H1 (cell line): Measurements from ENCODE around the gene ACBD5.

Experiments
- CEBPB ChIP-seq: IDR thresholded peaks from 2 replicates; pipeline ENCODE4 v1.6.1; 2012; ENCODE audit warnings: low read depth, low read length
- EZH2 ChIP-seq: fragments of 200-600 bp; sonication (generic); IDR thresholded peaks from 2 replicates; pipeline ENCODE4 v1.7.1; 2012; ENCODE audit warnings: low read depth, mild to moderate bottlenecking, moderate library complexity, low read length, inconsistent platforms; ENCODE audit not compliant: severe bottlenecking
- FOSL1 ChIP-seq: IDR thresholded peaks from 2 replicates; pipeline ENCODE4 v1.6.1; 2011; ENCODE audit warnings: mild to moderate bottlenecking, low read depth, low read length, moderate library complexity; ENCODE audit not compliant: insufficient read depth
- HDAC2 ChIP-seq, 2 experiments: fragments of 300-600 bp in 1 of 2; sonication (generic) in 1 of 2; IDR thresholded peaks; 2 replicates each; pipeline ENCODE4 v1.6.1; 2011 to 2012; ENCODE audit warnings: low read depth in 2 of 2, low read length in 2 of 2, mild to moderate bottlenecking in 2 of 2, moderate library complexity in 2 of 2, borderline replicate concordance in 1 of 2, inconsistent platforms in 1 of 2
- HDAC6 ChIP-seq: IDR thresholded peaks from one replicate; pipeline ENCODE4 v1.7.1; 2012; ENCODE audit warnings: low read depth, mild to moderate bottlenecking, inconsistent platforms, low read length, moderate library complexity
- POLR2A ChIP-seq, 2 experiments: IDR thresholded peaks; 1 replicate in 1 of 2; 2 replicates in 1 of 2; pipeline ENCODE4 v1.6.1; 2011; ENCODE audit warnings: low read depth in 2 of 2, low read length in 2 of 2, mild to moderate bottlenecking in 2 of 2; ENCODE audit errors: control extremely low read depth in 1 of 2
- POLR2AphosphoS5 ChIP-seq: IDR thresholded peaks from 2 replicates; pipeline ENCODE4 v1.6.1; 2011; ENCODE audit warnings: low read depth, low read length
- RAD21 ChIP-seq, 2 experiments: IDR thresholded peaks in 1 of 2; conservative IDR thresholded peaks in 1 of 2; 2 replicates each; pipeline ENCODE4 v1.6.1; 2011; ENCODE audit warnings: low read depth in 2 of 2, low read length in 2 of 2, improper control_type of control experiment in 1 of 2, inconsistent platforms in 1 of 2, mild to moderate bottlenecking in 1 of 2, moderate library complexity in 1 of 2
- SUZ12 ChIP-seq: fragments of 200-600 bp; sonication (generic); IDR thresholded peaks from 2 replicates; pipeline ENCODE4 v1.6.1; 2012; ENCODE audit warnings: mild to moderate bottlenecking, inconsistent platforms, low read length, moderate library complexity, mixed read lengths
- TF ChIP-seq, protein P1 (sequence below), 3 experiments: IDR thresholded peaks; 1 replicate in 2 of 3; 2 replicates in 1 of 3; pipeline versions ENCODE4 v1.5.1 to v1.6.1; 2011; ENCODE audit warnings: low read length in 3 of 3, mild to moderate bottlenecking in 3 of 3, inconsistent platforms in 2 of 3, low read depth in 1 of 3, moderate library complexity in 1 of 3; ENCODE audit not compliant: insufficient read depth in 1 of 3; ENCODE audit errors: control extremely low read depth in 1 of 3

DNA sequence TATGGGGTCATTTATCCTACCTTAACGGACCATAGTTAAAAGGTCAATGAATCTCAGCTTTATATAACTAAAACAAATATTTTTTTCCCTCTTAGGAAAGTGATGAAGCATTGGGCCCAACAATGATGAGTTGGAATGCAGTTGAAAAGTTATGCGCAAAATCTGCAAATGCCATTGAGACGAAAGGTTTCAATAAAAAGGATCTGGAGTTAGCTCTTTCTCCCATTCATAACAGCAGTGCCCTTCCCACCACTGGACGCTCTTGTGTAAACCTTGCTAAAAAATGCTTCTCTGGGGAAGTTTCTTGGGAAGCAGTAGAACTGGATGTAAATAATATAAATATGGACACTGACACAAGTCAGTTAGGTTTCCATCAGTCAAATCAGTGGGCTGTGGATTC is 70.7 kb downstream of the ACBD5 start:
- TF ChIP-seq, protein P1, sequence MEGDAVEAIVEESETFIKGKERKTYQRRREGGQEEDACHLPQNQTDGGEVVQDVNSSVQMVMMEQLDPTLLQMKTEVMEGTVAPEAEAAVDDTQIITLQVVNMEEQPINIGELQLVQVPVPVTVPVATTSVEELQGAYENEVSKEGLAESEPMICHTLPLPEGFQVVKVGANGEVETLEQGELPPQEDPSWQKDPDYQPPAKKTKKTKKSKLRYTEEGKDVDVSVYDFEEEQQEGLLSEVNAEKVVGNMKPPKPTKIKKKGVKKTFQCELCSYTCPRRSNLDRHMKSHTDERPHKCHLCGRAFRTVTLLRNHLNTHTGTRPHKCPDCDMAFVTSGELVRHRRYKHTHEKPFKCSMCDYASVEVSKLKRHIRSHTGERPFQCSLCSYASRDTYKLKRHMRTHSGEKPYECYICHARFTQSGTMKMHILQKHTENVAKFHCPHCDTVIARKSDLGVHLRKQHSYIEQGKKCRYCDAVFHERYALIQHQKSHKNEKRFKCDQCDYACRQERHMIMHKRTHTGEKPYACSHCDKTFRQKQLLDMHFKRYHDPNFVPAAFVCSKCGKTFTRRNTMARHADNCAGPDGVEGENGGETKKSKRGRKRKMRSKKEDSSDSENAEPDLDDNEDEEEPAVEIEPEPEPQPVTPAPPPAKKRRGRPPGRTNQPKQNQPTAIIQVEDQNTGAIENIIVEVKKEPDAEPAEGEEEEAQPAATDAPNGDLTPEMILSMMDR (IDR thresholded peaks at IDR 0.05; ENCODE audit: control extremely low read depth in 1 of 3, insufficient read depth in 1 of 3, low read depth in 1 of 3, low read length in 3 of 3) = no peak
- no peak for TF ChIP-seq HDAC6
- no peak for TF ChIP-seq POLR2AphosphoS5
- no peak for TF ChIP-seq POLR2A (IDR thresholded peaks at IDR 0.05; ENCODE audit: control extremely low read depth in 1 of 2, low read depth in 2 of 2, low read length in 2 of 2)
- no peak for TF ChIP-seq FOSL1
- no peak for TF ChIP-seq CEBPB
- no peak for TF ChIP-seq RAD21 (IDR thresholded peaks at IDR 0.05 in 1 of 2, conservative IDR thresholded peaks at IDR 0.05 in 1 of 2; ENCODE audit: low read depth in 2 of 2, low read length in 2 of 2)
- TF ChIP-seq SUZ12 = no peak
- TF ChIP-seq HDAC2 (IDR thresholded peaks at IDR 0.05; ENCODE audit: borderline replicate concordance in 1 of 2, low read depth in 2 of 2, low read length in 2 of 2) = no peak
- TF ChIP-seq EZH2 = no peak
